SK-N-SH (cell line): ENCODE results near the gene KRT26.
"Not testable (repeated sequence)": the region's sequence is repeated elsewhere in the genome, so short reads cannot be mapped to it uniquely, and the experiment has no call there.

Source experiments
- CTCF ChIP-seq: fragments of 200-600 bp; sonication (generic); IDR thresholded peaks from 2 replicates; pipeline ENCODE4 v1.6.1; 2017; ENCODE audit warnings: antibody characterized with exemption, mild to moderate bottlenecking, moderate library complexity
- NFIC ChIP-seq: IDR thresholded peaks from 2 replicates; pipeline ENCODE4 v1.4.0; 2012; ENCODE audit warnings: borderline replicate concordance
- NRF1 ChIP-seq: IDR thresholded peaks from 2 replicates; pipeline ENCODE4 v1.6.1; 2012; ENCODE audit warnings: low read depth, mild to moderate bottlenecking, low read length
- SIN3A ChIP-seq: IDR thresholded peaks from 2 replicates; pipeline ENCODE4 v1.6.1; 2012; ENCODE audit warnings: low read depth, mild to moderate bottlenecking, low read length, moderate library complexity, borderline replicate concordance
- TCF12 ChIP-seq: IDR thresholded peaks from 2 replicates; pipeline ENCODE4 v1.4.0; 2012
- USF1 ChIP-seq: IDR thresholded peaks from 2 replicates; pipeline ENCODE4 v1.4.0; 2012; ENCODE audit warnings: low read depth, borderline replicate concordance
- USF2 ChIP-seq: fragments of 150-350 bp; IDR thresholded peaks from 2 replicates; pipeline ENCODE4 v1.6.1; 2017; ENCODE audit warnings: antibody characterized with exemption, low read length, low read depth, borderline replicate concordance
- TF ChIP-seq, protein P1 (sequence below): IDR thresholded peaks from 2 replicates; pipeline ENCODE4 v1.4.0; 2012; ENCODE audit warnings: low read depth
- TF ChIP-seq, protein P2 (sequence below): IDR thresholded peaks from 2 replicates; pipeline ENCODE4; 2012

DNA sequence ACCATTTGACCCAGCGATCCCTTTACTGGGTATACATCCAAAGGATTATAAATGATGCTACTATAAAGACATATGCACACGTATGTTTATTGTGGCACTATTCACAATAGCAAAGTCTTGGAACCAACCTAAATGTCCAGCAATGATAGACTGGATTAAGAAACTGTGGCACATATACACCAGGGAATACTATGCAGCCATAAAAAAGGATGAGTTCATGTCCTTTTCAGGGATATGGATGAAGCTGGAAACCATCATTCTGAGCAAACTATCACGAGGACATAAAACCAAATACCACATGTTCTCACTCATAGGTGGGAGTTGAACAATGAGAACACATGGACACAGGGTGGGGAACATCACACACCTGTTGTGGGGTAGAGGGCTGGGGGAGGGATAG lies 42.7 kb upstream of the KRT26 start:
- not testable (repeated sequence) for TF ChIP-seq CTCF, SIN3A, NRF1, USF1, TCF12, USF2, NFIC
- TF ChIP-seq, protein P1, sequence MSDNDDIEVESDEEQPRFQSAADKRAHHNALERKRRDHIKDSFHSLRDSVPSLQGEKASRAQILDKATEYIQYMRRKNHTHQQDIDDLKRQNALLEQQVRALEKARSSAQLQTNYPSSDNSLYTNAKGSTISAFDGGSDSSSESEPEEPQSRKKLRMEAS, result not testable (repeated sequence)
- TF ChIP-seq, protein P2, sequence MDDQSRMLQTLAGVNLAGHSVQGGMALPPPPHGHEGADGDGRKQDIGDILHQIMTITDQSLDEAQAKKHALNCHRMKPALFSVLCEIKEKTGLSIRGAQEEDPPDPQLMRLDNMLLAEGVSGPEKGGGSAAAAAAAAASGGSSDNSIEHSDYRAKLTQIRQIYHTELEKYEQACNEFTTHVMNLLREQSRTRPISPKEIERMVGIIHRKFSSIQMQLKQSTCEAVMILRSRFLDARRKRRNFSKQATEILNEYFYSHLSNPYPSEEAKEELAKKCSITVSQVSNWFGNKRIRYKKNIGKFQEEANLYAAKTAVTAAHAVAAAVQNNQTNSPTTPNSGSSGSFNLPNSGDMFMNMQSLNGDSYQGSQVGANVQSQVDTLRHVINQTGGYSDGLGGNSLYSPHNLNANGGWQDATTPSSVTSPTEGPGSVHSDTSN, result not testable (repeated sequence)
